ENCODE measurements around the gene GRK5.

Gene GRK5

DNA sequence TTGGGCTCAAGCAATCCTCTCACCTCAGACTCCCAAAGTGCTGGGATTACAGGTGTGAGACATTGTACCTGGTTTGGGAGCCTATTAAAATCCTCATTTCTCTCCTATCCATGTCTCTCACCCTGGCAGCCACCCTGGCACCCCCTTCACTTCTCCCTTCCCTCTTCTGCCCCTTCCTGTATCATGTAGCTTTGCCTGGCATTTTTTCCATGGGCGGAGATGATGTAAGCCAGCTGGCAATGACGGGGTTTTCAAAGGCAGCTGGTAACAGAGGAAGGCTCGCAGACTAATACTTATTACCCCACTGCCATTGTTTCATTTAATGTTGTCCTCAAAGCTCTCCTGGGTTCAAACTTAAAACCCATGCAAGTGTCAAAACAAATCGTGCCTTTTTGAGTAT is 273.3 kb downstream of the GRK5 start:
- TF ChIP-seq, protein P1, sequence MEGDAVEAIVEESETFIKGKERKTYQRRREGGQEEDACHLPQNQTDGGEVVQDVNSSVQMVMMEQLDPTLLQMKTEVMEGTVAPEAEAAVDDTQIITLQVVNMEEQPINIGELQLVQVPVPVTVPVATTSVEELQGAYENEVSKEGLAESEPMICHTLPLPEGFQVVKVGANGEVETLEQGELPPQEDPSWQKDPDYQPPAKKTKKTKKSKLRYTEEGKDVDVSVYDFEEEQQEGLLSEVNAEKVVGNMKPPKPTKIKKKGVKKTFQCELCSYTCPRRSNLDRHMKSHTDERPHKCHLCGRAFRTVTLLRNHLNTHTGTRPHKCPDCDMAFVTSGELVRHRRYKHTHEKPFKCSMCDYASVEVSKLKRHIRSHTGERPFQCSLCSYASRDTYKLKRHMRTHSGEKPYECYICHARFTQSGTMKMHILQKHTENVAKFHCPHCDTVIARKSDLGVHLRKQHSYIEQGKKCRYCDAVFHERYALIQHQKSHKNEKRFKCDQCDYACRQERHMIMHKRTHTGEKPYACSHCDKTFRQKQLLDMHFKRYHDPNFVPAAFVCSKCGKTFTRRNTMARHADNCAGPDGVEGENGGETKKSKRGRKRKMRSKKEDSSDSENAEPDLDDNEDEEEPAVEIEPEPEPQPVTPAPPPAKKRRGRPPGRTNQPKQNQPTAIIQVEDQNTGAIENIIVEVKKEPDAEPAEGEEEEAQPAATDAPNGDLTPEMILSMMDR (IDR thresholded peaks at IDR 0.05; ENCODE audit: low read depth, low read length, missing control alignments) = no peak
- Histone ChIP-seq H3K27ac (no peak overlapping the region), H3K4me3 (ENCODE audit: low read depth, low read length) (no peak overlapping the region), H3K27me3 (replicated peaks) (peaks cover 16% of the 10 kb centered on the region), H3K36me3 (replicated peaks) (no peaks in the 10 kb centered on the region)
- DNase-seq = no peak
- in situ Hi-C loops (cut with HindIII; ENCODE audit: low pct_ligation_motif_present, low sequenced_read_pairs) = no loop called here

DNA sequence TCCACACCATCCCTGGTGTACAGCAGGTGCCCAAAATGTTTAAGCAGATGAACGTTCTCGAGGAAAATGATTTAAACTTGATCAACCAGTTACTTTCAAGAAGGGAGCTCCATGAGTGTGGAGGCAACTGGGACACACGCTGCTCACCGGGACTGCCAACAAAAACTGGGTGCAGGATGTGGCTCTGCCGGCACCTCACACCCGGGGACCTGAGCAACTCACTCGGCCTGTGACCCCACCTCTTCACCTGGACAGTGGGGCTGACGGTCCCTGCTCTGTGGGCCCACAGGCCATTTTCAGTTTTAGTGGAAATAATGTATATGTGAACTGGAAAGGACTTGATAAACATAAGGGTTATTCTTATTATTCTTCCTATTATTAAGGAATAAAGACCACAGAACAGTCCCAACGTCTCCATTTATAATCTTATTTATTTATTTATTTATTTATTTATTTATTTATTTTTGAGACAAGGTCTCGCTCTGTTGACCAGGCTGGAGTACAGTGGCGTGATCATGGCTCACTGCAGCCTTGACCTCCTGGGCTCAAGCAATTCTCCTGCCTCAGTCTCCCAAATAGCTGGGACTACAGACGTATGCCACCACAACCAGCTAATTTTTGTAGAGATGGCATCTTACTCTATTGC is 274.5 kb downstream of the GRK5 start:
- no peaks in the 10 kb centered on the region for H3K36me3 ChIP-seq (replicated peaks)
- in situ Hi-C loops (cut with HindIII; ENCODE audit: low pct_ligation_motif_present, low sequenced_read_pairs) = no loop called here
- H3K27me3 ChIP-seq (replicated peaks) = peaks cover 16% of the 10 kb centered on the region
- TF ChIP-seq, protein P1 (IDR thresholded peaks at IDR 0.05; ENCODE audit: low read depth, low read length, missing control alignments) = no peak
- no peak overlapping the region for H3K4me3 ChIP-seq (ENCODE audit: low read depth, low read length)
- no peak overlapping the region for H3K27ac ChIP-seq
- DNase-seq = no peak

DNA sequence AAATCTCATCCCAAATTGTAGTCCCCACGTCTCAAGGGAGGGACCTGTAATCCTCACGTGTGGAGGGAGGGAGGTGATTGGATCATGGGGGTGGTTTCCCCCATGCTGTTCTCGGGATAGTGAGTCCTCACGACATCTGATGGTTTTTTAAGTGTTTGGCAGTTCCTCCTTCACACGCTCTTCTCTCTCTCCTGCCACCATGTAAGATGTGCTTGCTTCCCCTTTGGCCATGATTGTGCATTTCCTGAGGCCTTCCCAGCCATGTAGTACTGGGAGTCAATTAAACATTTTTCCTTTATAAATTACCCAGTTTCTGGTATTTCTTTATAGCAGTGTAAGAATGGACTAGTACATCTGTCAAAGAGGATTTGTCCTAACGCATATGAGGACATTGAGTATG is 275.6 kb downstream of the GRK5 start:
- H3K27me3 ChIP-seq (replicated peaks) = peaks cover 6% of the 10 kb centered on the region
- no peak for DNase-seq
- no peak overlapping the region for H3K4me3 ChIP-seq (ENCODE audit: low read depth, low read length)
- no peak overlapping the region for H3K27ac ChIP-seq
- in situ Hi-C loops (cut with HindIII; ENCODE audit: low pct_ligation_motif_present, low sequenced_read_pairs) = no loop called here
- no peaks in the 10 kb centered on the region for H3K36me3 ChIP-seq (replicated peaks)
- TF ChIP-seq, protein P1 (IDR thresholded peaks at IDR 0.05; ENCODE audit: low read depth, low read length, missing control alignments) = no peak

- in situ Hi-C loops (cut with HindIII; ENCODE audit: low pct_ligation_motif_present, low sequenced_read_pairs) = no loop called here
- Histone ChIP-seq H3K27ac (no peak overlapping the region), H3K27me3 (replicated peaks) (peaks cover under 1% of the 10 kb centered on the region), H3K4me3 (ENCODE audit: low read depth, low read length) (no peak overlapping the region), H3K36me3 (replicated peaks) (no peaks in the 10 kb centered on the region)
- no peak for DNase-seq
- TF ChIP-seq, protein P1 (IDR thresholded peaks at IDR 0.05; ENCODE audit: low read depth, low read length, missing control alignments) = no peak
Measured at GRCh38 chr10:119483839-119484238, 276.5 kb downstream of the GRK5 start.

DNA sequence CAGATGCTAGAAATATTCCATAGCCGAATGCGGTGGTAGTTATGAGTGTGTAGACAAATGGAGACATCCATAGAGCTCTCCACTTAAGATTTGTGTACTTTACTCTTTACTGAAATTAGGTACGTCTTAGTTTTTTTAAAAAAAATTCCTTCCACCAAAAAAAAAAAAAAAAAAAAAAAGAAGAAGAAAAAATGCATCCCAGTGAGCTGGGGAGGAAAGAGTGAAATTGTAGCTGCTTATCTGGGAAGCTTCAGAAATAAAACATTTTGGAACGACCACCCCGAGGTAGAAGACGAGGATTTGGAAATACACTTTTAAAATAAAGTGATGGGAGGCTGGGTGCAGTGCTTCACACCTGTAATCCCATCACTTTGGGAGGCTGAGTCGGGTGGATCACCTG is 281.3 kb downstream of the GRK5 start:
- no peak overlapping the region for H3K4me3 ChIP-seq (ENCODE audit: low read depth, low read length)
- DNase-seq = no peak
- no peak overlapping the region for H3K27ac ChIP-seq
- H3K36me3 ChIP-seq (replicated peaks) = no peaks in the 10 kb centered on the region
- TF ChIP-seq, protein P1 (IDR thresholded peaks at IDR 0.05; ENCODE audit: low read depth, low read length, missing control alignments) = no peak
- no peaks in the 10 kb centered on the region for H3K27me3 ChIP-seq (replicated peaks)
- in situ Hi-C loops (cut with HindIII; ENCODE audit: low pct_ligation_motif_present, low sequenced_read_pairs) = no loop called here

DNA sequence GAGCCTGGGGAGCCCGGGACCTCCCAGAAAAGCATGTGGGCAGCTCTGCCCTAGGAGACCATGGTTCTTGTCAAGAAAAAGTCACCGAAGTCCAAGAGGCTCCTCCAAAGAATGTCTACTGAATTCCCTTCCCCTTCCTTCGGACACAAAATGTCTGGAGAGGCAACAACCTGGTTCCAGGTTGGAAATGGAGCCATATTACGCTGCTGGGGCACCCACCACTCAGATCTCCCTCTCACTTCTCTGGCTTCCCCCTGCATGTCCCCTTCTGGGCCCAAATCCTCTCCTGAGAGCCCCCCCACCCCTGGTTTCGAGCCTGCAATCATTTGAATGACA is 282.6 kb downstream of the GRK5 start:
- no peak for DNase-seq
- Histone ChIP-seq H3K36me3 (replicated peaks) (no peaks in the 10 kb centered on the region), H3K27ac (no peak overlapping the region), H3K4me3 (ENCODE audit: low read depth, low read length) (no peak overlapping the region), H3K27me3 (replicated peaks) (no peaks in the 10 kb centered on the region)
- in situ Hi-C loops (cut with HindIII; ENCODE audit: low pct_ligation_motif_present, low sequenced_read_pairs) = no loop called here
- TF ChIP-seq, protein P1 (IDR thresholded peaks at IDR 0.05; ENCODE audit: low read depth, low read length, missing control alignments) = no peak

Measured in brain microvascular endothelial cell (primary cell).